GM19240 (cell line): Measurements from ENCODE around the gene MRPS34.

Experiments
- DNase-seq: peaks from one replicate; pipeline ENCODE4 v3.0.0; 2011; ENCODE audit warnings: low spot score; ENCODE audit not compliant: insufficient read length

The MRPS34 gene

GRCh38 chr16:1731603-1732002 is 41.3 kb downstream of the MRPS34 start:
- no peak for DNase-seq

GRCh38 chr16:1731073-1731472 is 41.9 kb downstream of the MRPS34 start:
- DNase-seq: no peak

GRCh38 chr16:1729445-1729844 is 43.5 kb downstream of the MRPS34 start:
- DNase-seq: no peak

GRCh38 chr16:1729026-1729425 is 43.9 kb downstream of the MRPS34 start:
- no peak for DNase-seq

GRCh38 chr16:1727651-1728624 is 45.0 kb downstream of the MRPS34 start:
- DNase-seq: no peak

GRCh38 chr16:1726661-1727502 is 46.1 kb downstream of the MRPS34 start:
- no peak for DNase-seq

- no peak for DNase-seq
Measured at GRCh38 chr16:1724491-1724890, 48.4 kb downstream of the MRPS34 start.

GRCh38 chr16:1723450-1724147 is 49.3 kb downstream of the MRPS34 start:
- no peak for DNase-seq
